NT2/D1 (cell line): ENCODE data around the gene HAPSTR1.

Experiments
- SUZ12 ChIP-seq: IDR thresholded peaks from 2 replicates; pipeline ENCODE4 v1.6.1; 2011; ENCODE audit not compliant: insufficient read length, insufficient read depth; ENCODE audit errors: extremely low read depth
- YY1 ChIP-seq: IDR thresholded peaks from 2 replicates; pipeline ENCODE4 v1.6.1; 2011; ENCODE audit not compliant: insufficient read length, insufficient read depth
- ZNF274 ChIP-seq: IDR thresholded peaks from 2 replicates; pipeline ENCODE4 v1.6.1; 2011; ENCODE audit warnings: mild to moderate bottlenecking, low read depth, low read length

DNA sequence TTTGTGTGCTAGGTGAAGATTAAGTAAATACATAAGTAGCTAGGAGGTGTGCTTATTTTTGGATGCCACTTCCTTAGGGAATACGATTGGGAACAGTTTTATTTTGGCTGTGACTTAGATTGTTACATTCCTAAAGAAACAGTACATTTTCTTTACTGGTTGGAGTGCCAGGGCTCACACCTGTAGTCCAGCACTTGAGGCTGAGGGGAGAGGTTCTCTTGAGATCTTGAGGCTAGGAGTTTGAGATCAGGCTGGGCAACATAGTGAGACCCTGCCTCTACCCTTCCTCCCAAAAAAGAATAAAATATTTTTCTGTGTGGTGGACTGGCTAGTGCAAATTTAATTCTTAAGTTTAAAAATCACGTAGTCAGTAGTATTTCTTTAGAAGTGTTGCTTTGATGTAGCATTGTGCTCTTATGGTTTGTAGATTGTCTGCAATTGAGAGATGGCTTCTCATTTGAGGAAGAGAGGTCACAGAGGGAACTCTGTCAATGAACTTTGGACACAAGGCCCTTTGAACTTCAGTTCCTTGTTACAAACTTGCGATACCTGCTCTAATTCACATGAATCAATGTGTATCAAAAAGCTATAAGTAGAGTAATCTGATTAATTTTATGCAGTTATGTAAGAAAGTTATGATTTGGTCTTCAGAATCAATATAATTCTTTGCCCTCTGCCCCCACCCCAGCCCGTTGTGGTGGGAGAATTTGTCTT lies 7.1 kb downstream of the HAPSTR1 start:
- TF ChIP-seq YY1 (no peak), SUZ12 (no peak), ZNF274 (no peak)
